GM18907 (cell line): ENCODE data around the gene RESP18.

Experiments
- ATAC-seq: cut with Tn5 transposase; IDR thresholded peaks from one replicate; pipeline ENCODE4 v1.9.1; 2021; ENCODE audit warnings: mild to moderate bottlenecking, moderate library complexity; ENCODE audit not compliant: unreplicated experiment

RESP18 gene

GRCh38 chr2:219332542-219332941 is at the start of gene RESP18:
Gene RESP18 (minus strand): TSS chr2:219332744.
- ATAC-seq: no peak

- no peak for ATAC-seq
Observed at GRCh38 chr2:219381448-219381847, 48.9 kb upstream of the RESP18 start.

GRCh38 chr2:219380926-219381325 is 48.4 kb upstream of the RESP18 start:
- no peak for ATAC-seq

GRCh38 chr2:219378163-219378851 is 45.8 kb upstream of the RESP18 start:
- ATAC-seq: no peak

- ATAC-seq: no peak
Observed at GRCh38 chr2:219369447-219369861, 36.9 kb upstream of the RESP18 start.

GRCh38 chr2:219368690-219369191 is 36.2 kb upstream of the RESP18 start:
- ATAC-seq: no peak

GRCh38 chr2:219362524-219363164 is 30.1 kb upstream of the RESP18 start:
- peak; percentile 82 for ATAC-seq

- no peak for ATAC-seq
Observed at GRCh38 chr2:219362072-219362471, 29.5 kb upstream of the RESP18 start.

GRCh38 chr2:219358170-219359075 is 25.9 kb upstream of the RESP18 start:
- ATAC-seq: no peak

GRCh38 chr2:219356834-219357233 is 24.3 kb upstream of the RESP18 start:
- no peak for ATAC-seq

GRCh38 chr2:219354582-219354981 is 22.0 kb upstream of the RESP18 start:
- no peak for ATAC-seq

- no peak for ATAC-seq
Observed at GRCh38 chr2:219353129-219353528, 20.6 kb upstream of the RESP18 start.

GRCh38 chr2:219352448-219353023 is 20.0 kb upstream of the RESP18 start:
- ATAC-seq: no peak

GRCh38 chr2:219350710-219351221 is 18.2 kb upstream of the RESP18 start:
- ATAC-seq: no peak

- no peak for ATAC-seq
Observed at GRCh38 chr2:219350215-219350614, 17.7 kb upstream of the RESP18 start.

GRCh38 chr2:219344751-219345430 is 12.3 kb upstream of the RESP18 start:
- ATAC-seq: no peak

GRCh38 chr2:219335373-219335786 is 2.8 kb upstream of the RESP18 start:
- no peak for ATAC-seq

GRCh38 chr2:219334076-219334475 is 1.5 kb upstream of the RESP18 start:
- ATAC-seq: no peak

GRCh38 chr2:219331560-219332213 is 857 bp downstream of the RESP18 start:
- no peak for ATAC-seq

GRCh38 chr2:219327719-219328118 is 4.8 kb downstream of the RESP18 start:
- no peak for ATAC-seq
